ENCODE data around the gene UHMK1.

UHMK1 gene

DNA sequence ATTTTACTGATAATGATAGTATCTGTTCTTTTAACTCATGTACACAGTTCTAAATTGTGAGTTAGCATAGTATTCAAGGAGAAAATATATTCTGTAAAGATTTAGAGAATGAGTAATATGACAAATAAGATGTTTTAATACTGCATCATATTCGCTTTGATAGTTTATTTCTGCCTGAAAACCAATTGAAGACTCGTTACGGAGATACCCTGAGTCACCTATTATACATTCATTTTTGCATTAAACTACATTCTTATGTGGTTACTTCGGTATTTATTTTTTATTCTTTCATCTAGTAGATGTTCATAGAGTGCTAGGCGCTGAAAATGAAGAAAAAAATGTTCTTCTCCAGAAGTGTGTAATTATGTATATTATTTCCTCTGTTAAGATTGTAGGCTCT is 5.3 kb downstream of the UHMK1 start:
- Histone ChIP-seq H3K27me3 (ENCODE audit: low read length) (no peaks in the 10 kb centered on the region), H3F3A (ENCODE audit: insufficient read depth) (no peaks in the 10 kb centered on the region), H3K9ac (ENCODE audit: low read length) (no peak overlapping the region), H3K4me3 (ENCODE audit: insufficient read depth, low read length, poor library complexity, severe bottlenecking) (no peak overlapping the region), H3K36me3 (ENCODE audit: low read length) (peaks cover 41% of the 10 kb centered on the region), H3K4me2 (ENCODE audit: low read depth, low read length, poor library complexity, severe bottlenecking) (no peak overlapping the region), H3K9me3 (ENCODE audit: insufficient read depth, low read length) (no peaks in the 10 kb centered on the region), H3K9me2 (replicated peaks; ENCODE audit: insufficient read depth, low read length) (no peaks in the 10 kb centered on the region), H4K20me1 (ENCODE audit: low read depth, low read length) (0 out of 2 replicates have a peak, but pooled peaks cover 9% of the 10 kb centered on the region), H2AFZ (ENCODE audit: low read depth, low read length, severe bottlenecking) (no peak overlapping the region), H3K27ac (ENCODE audit: low read depth, low read length) (no peak overlapping the region), H3K79me2 (ENCODE audit: insufficient read depth, low read length) (peaks cover 41% of the 10 kb centered on the region)
- TF ChIP-seq, protein P1, sequence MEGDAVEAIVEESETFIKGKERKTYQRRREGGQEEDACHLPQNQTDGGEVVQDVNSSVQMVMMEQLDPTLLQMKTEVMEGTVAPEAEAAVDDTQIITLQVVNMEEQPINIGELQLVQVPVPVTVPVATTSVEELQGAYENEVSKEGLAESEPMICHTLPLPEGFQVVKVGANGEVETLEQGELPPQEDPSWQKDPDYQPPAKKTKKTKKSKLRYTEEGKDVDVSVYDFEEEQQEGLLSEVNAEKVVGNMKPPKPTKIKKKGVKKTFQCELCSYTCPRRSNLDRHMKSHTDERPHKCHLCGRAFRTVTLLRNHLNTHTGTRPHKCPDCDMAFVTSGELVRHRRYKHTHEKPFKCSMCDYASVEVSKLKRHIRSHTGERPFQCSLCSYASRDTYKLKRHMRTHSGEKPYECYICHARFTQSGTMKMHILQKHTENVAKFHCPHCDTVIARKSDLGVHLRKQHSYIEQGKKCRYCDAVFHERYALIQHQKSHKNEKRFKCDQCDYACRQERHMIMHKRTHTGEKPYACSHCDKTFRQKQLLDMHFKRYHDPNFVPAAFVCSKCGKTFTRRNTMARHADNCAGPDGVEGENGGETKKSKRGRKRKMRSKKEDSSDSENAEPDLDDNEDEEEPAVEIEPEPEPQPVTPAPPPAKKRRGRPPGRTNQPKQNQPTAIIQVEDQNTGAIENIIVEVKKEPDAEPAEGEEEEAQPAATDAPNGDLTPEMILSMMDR (IDR thresholded peaks at IDR 0.05; ENCODE audit: insufficient read depth, low read length, poor library complexity, severe bottlenecking): no peak
- TF ChIP-seq EZH2phosphoT487 (conservative IDR thresholded peaks at IDR 0.05; ENCODE audit: low read length): no peak

DNA sequence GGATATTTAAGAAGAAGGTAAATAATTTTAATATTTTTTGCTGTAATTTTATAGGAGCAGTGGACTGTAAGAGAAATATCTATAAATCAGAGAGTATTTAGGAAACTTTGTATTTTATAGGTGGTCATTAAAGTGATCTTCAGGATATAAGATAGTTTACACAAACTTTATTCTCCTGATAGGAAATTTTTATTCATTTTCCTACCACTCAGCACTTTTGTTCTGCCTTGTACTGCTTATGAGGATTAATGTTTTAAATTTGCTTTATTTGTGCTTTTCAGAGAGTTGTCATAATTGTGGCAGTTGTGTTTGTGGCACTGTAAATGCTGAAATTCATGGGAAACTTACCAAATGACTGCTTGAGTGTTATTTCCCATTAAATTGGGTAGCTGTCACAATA is 29.7 kb downstream of the UHMK1 start:
- Histone ChIP-seq H2AFZ (ENCODE audit: low read depth, low read length, severe bottlenecking) (no peak overlapping the region), H3K9me3 (ENCODE audit: insufficient read depth, low read length) (no peaks in the 10 kb centered on the region), H3F3A (ENCODE audit: insufficient read depth) (peaks cover 4% of the 10 kb centered on the region; the same call in 1 of the 2 replicates), H3K9ac (ENCODE audit: low read length) (no peak overlapping the region), H3K36me3 (ENCODE audit: low read length) (peaks cover 20% of the 10 kb centered on the region), H3K4me2 (ENCODE audit: low read depth, low read length, poor library complexity, severe bottlenecking) (no peak overlapping the region), H3K9me2 (replicated peaks; ENCODE audit: insufficient read depth, low read length) (no peaks in the 10 kb centered on the region), H4K20me1 (ENCODE audit: low read depth, low read length) (no peaks in the 10 kb centered on the region), H3K4me3 (ENCODE audit: insufficient read depth, low read length, poor library complexity, severe bottlenecking) (no peak overlapping the region), H3K27ac (ENCODE audit: low read depth, low read length) (no peak overlapping the region), H3K27me3 (ENCODE audit: low read length) (no peaks in the 10 kb centered on the region), H3K79me2 (ENCODE audit: insufficient read depth, low read length) (no peaks in the 10 kb centered on the region)
- TF ChIP-seq, protein P1 (IDR thresholded peaks at IDR 0.05; ENCODE audit: insufficient read depth, low read length, poor library complexity, severe bottlenecking): no peak
- no peak for TF ChIP-seq EZH2phosphoT487 (conservative IDR thresholded peaks at IDR 0.05; ENCODE audit: low read length)

DNA sequence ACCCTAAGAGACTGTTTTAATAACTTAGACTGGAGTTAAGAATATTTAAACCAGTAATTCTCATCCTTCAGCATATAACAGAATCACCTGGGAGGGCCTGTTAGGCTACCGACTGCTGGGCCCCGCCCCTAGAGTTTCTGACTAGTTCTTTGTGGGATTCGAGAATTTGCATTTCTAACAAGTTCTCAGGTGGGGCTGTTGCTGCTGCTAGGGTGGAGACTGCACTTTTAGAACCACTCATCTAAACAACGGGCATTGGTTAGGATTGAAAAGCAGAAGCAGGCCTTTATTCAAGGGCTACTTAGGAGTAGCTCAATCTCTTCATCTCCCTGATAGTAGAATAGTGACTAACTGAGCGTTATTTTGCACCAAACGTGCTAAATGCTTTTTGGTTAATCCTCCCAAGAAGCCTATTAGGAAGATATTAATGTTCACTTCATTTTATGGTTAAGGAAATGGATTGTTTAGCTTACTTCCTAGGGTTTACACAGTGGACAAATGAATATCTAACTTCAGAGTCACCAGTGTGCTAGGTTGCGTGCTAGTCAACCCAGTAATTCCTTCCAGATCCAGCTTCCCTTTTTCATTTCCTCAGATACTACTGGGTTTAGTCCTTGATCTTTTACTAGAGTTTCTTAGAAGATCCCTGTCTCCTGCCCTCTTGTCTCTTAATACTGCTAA is 32.8 kb downstream of the UHMK1 start:
- Histone ChIP-seq H3K9ac (ENCODE audit: low read length) (no peak overlapping the region), H3K27me3 (ENCODE audit: low read length) (no peaks in the 10 kb centered on the region), H3K27ac (ENCODE audit: low read depth, low read length) (no peak overlapping the region), H3K9me2 (replicated peaks; ENCODE audit: insufficient read depth, low read length) (no peaks in the 10 kb centered on the region), H3K36me3 (ENCODE audit: low read length) (peaks cover 8% of the 10 kb centered on the region), H3K4me2 (ENCODE audit: low read depth, low read length, poor library complexity, severe bottlenecking) (no peak overlapping the region), H4K20me1 (ENCODE audit: low read depth, low read length) (no peaks in the 10 kb centered on the region), H3F3A (ENCODE audit: insufficient read depth) (no peaks in the 10 kb centered on the region; the same call in 1 of the 2 replicates), H3K4me3 (ENCODE audit: insufficient read depth, low read length, poor library complexity, severe bottlenecking) (no peak overlapping the region), H3K79me2 (ENCODE audit: insufficient read depth, low read length) (no peaks in the 10 kb centered on the region), H2AFZ (ENCODE audit: low read depth, low read length, severe bottlenecking) (no peak overlapping the region), H3K9me3 (ENCODE audit: insufficient read depth, low read length) (no peaks in the 10 kb centered on the region)
- TF ChIP-seq EZH2phosphoT487 (conservative IDR thresholded peaks at IDR 0.05; ENCODE audit: low read length): no peak
- TF ChIP-seq, protein P1 (IDR thresholded peaks at IDR 0.05; ENCODE audit: insufficient read depth, low read length, poor library complexity, severe bottlenecking): no peak

Measured in SU-DHL-6 (cell line).